Measurements from ENCODE around the gene TRMO. TPM values are rescaled to one million over a fixed set of nuclear protein-coding genes. Genes with fewer than 3 reads are reported as not detected.

TRMO gene
- total RNA-seq, 1 experiment from 2014 or later: 8.6 TPM

- Histone ChIP-seq H3K9ac (ENCODE audit: extremely low read depth, insufficient read length, low read length) (no peak overlapping the region), H3T11ph (ENCODE audit: low read length) (no peak overlapping the region), H3K4me1 (ENCODE audit: insufficient read depth, low read length) (no peaks in the 10 kb centered on the region), H3K23me2 (ENCODE audit: insufficient read length, low read depth, low read length, poor library complexity, severe bottlenecking) (no peaks in the 10 kb centered on the region), H3K27ac (ENCODE audit: insufficient read length, low read depth, low read length) (no peak overlapping the region), H4K5ac (ENCODE audit: insufficient read length, low read depth, low read length) (no peak overlapping the region), H2BK12ac (ENCODE audit: insufficient read length, low read depth, low read length) (no peak overlapping the region), H4K8ac (replicated peaks; ENCODE audit: insufficient read length, low read depth, low read length) (no peak overlapping the region), H3K14ac (ENCODE audit: insufficient read depth, low read length) (no peak overlapping the region), H2BK120ac (ENCODE audit: low read depth, low read length, poor library complexity, severe bottlenecking) (no peak overlapping the region), H2BK15ac (ENCODE audit: low read depth, low read length) (no peak overlapping the region), H3K56ac (ENCODE audit: insufficient read length, low read depth, low read length) (no peak overlapping the region), H2BK20ac (ENCODE audit: low read depth, low read length, poor library complexity, severe bottlenecking) (no peak overlapping the region), H3K79me1 (ENCODE audit: insufficient read depth, low read depth, low read length, poor library complexity, severe bottlenecking) (no peaks in the 10 kb centered on the region), H2BK5ac (ENCODE audit: insufficient read length, low read length) (no peak overlapping the region), H3K18ac (ENCODE audit: insufficient read length, low read depth, low read length) (no peak overlapping the region), H3K9me3 (ENCODE audit: control insufficient read depth, low read depth, low read length) (no peaks in the 10 kb centered on the region), H2AK5ac (ENCODE audit: insufficient read length, low read length) (no peak overlapping the region), H3K79me2 (ENCODE audit: insufficient read depth, low read length) (no peaks in the 10 kb centered on the region), H2AFZ (ENCODE audit: low read length) (no peak overlapping the region), H4K20me1 (ENCODE audit: control insufficient read depth, insufficient read depth, insufficient read length) (no peaks in the 10 kb centered on the region), H3K4ac (ENCODE audit: low read depth, low read length) (no peak overlapping the region), H3K4me2 (ENCODE audit: insufficient read depth, insufficient read length, low read length) (no peak overlapping the region), H3K27me3 (ENCODE audit: insufficient read depth, low read length) (peaks cover 4% of the 10 kb centered on the region; the same call in 1 of the 2 replicates), H4K91ac (ENCODE audit: insufficient read length, low read depth, low read length) (no peak overlapping the region), H3K23ac (ENCODE audit: insufficient read length, low read depth, low read length) (no peak overlapping the region)
- WGBS (ENCODE audit: extremely low coverage, insufficient read length, low lambda C conversion rate): no CpG with 5 or more reads among the region's 1 CpG
- Mint-ChIP-seq H3K27me3 (ENCODE audit: low read depth) (peaks cover 17% of the 10 kb centered on the region), H3K9me3 (no peaks in the 10 kb centered on the region), H3K36me3 (ENCODE audit: insufficient read depth in 1 of 3, low read depth in 3 of 3) (no peaks in the 10 kb centered on the region), H3K4me3 (no peak overlapping the region), H3K27ac (no peak overlapping the region), H3K4me1 (no peaks in the 10 kb centered on the region)
- no peak for DNase-seq
- no peak for TF ChIP-seq CTCF (conservative IDR thresholded peaks at IDR 0.05)
Measured at GRCh38 chr9:97941323-97941722, 19.0 kb upstream of the TRMO start.

Data from H9 (cell line).